Neural crest cell (in vitro differentiated cells): ENCODE measurements around the gene SLC17A9. TPM values are rescaled to one million over a fixed set of nuclear protein-coding genes. Genes with fewer than 3 reads are reported as not detected.

Experiments used
- DNase-seq: peaks from one replicate; pipeline ENCODE4 v3.0.0; 2021; ENCODE audit warnings: low read depth, mixed read lengths, low spot score
- H3K27ac Mint-ChIP-seq: one replicate; pipeline ENCODE4 v1.8.0; 2021; ENCODE audit warnings: mild to moderate bottlenecking, mixed read lengths; ENCODE audit not compliant: unreplicated experiment
- H3K27me3 Mint-ChIP-seq: 2 replicates; pipeline ENCODE4 v1.8.0; 2021; ENCODE audit warnings: low read depth, mild to moderate bottlenecking, mixed read lengths
- H3K36me3 Mint-ChIP-seq: 2 replicates; pipeline ENCODE4 v1.8.0; 2021; ENCODE audit warnings: low read depth, mild to moderate bottlenecking, mixed read lengths
- H3K4me1 Mint-ChIP-seq: 2 replicates; pipeline ENCODE4 v1.8.0; 2021; ENCODE audit warnings: mixed read lengths
- H3K4me3 Mint-ChIP-seq: one replicate; pipeline ENCODE4 v1.8.0; 2021; ENCODE audit warnings: mild to moderate bottlenecking, mixed read lengths
- H3K9me3 Mint-ChIP-seq: 2 replicates; pipeline ENCODE4 v1.8.0; 2021; ENCODE audit warnings: mixed read lengths
- total RNA-seq: library from RNA; stranded (reverse); gene quantifications from 2 replicates; pipeline ENCODE4 v1.2.1, GENCODE V29; 2021
- TF ChIP-seq, protein P1 (sequence below): fragments of 200-600 bp; sonication (generic); conservative IDR thresholded peaks from 2 replicates; pipeline ENCODE4 v1.5.0; 2021; ENCODE audit warnings: antibody characterized with exemption, mild to moderate bottlenecking

Gene SLC17A9
- total RNA-seq, 1 donor from 2014 or later, result 1.2 TPM

DNA sequence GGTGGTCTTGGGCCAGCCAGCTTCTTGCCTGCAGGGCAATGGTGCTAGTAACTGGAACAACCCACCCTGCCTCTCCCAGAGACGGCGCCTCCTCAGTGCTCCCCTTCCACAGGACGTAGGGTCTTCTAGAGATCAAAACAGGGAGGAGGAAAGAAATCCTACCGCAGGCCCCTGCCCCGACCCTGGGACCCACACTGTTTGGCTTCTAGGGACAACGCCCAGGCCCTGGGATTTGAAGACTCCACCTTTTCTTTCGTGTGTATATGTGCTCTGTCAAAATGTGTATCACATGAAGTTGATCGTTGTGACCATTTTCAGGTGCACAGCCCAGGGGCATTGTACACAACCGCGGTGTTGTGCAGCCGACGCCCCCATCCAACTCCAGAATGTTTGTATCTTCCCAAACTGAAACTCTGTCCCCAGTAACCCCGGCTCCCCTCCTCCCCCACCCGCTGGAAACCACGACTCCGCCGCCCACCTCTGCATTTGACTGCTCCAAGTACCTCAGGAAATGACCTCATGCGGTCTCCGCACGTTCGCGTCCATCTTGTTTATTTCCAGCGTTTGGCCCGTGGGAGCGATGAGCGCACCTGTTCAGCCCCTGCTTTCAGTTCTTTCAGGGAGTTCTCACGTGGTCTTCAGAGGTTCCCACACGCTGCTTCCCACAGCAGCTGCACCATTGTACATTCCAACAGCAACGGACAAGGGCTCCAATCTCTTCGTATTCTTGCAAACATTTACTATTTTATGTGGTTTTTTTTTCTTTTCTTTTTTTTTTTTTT, 57.7 kb downstream of the SLC17A9 start:
- Mint-ChIP-seq H3K4me3 (no peak overlapping the region), H3K27ac (no peak overlapping the region), H3K27me3 (peaks cover 74% of the 10 kb centered on the region), H3K36me3 (peaks cover 10% of the 10 kb centered on the region), H3K4me1 (peaks cover 18% of the 10 kb centered on the region), H3K9me3 (peaks cover 9% of the 10 kb centered on the region)
- TF ChIP-seq, protein P1, sequence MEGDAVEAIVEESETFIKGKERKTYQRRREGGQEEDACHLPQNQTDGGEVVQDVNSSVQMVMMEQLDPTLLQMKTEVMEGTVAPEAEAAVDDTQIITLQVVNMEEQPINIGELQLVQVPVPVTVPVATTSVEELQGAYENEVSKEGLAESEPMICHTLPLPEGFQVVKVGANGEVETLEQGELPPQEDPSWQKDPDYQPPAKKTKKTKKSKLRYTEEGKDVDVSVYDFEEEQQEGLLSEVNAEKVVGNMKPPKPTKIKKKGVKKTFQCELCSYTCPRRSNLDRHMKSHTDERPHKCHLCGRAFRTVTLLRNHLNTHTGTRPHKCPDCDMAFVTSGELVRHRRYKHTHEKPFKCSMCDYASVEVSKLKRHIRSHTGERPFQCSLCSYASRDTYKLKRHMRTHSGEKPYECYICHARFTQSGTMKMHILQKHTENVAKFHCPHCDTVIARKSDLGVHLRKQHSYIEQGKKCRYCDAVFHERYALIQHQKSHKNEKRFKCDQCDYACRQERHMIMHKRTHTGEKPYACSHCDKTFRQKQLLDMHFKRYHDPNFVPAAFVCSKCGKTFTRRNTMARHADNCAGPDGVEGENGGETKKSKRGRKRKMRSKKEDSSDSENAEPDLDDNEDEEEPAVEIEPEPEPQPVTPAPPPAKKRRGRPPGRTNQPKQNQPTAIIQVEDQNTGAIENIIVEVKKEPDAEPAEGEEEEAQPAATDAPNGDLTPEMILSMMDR, result no peak
- DNase-seq, result no peak

DNA sequence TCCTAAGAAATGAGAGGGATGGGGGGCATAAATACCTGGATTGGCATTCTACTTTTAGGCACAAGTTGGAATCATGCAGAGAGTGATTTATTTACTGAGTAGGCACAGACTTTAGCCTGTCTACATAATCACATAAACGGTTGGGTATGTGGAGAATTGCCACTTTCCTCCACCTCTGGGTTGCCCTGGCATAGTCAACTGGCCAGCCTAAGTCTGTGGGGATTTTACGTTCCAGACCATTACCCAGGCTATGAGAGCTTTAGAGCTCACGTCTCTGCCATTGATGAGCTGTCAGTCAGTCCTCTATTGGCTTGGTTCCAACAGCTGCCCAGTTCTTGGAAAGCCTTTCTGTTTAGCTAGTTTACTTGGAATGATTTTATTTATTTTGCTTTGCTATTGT, 59.3 kb downstream of the SLC17A9 start:
- Mint-ChIP-seq H3K4me1 (peaks cover 27% of the 10 kb centered on the region), H3K4me3 (no peak overlapping the region), H3K9me3 (peaks cover 9% of the 10 kb centered on the region), H3K27me3 (peaks cover 66% of the 10 kb centered on the region), H3K36me3 (peaks cover 10% of the 10 kb centered on the region), H3K27ac (no peak overlapping the region)
- DNase-seq, result no peak
- TF ChIP-seq, protein P1, result no peak

DNA sequence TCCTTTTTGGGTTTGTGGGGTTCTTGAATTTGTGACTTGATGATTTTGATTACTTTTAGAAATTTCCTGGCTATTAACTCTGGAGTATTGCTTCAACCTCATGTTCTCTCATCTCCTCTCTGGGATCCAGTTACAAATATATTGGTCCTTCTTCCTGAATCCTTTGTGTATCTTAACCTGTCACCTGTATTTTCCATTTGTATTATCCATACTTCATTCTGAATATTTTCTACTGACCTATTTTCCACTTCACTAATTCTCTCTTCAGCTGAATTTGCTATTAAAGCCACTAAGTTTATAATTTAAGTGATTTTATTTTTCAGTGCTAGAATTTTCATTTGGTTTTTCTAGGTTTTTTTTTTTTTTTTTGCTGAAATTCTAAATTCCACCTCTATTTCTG, 60.7 kb downstream of the SLC17A9 start:
- peaks cover 9% of the 10 kb centered on the region for H3K9me3 Mint-ChIP-seq
- H3K27ac Mint-ChIP-seq, result no peak overlapping the region
- TF ChIP-seq, protein P1, result no peak
- H3K36me3 Mint-ChIP-seq, result peaks cover 10% of the 10 kb centered on the region
- peaks cover 27% of the 10 kb centered on the region for H3K4me1 Mint-ChIP-seq
- H3K27me3 Mint-ChIP-seq, result peaks cover 52% of the 10 kb centered on the region
- no peak overlapping the region for H3K4me3 Mint-ChIP-seq
- DNase-seq, result no peak

DNA sequence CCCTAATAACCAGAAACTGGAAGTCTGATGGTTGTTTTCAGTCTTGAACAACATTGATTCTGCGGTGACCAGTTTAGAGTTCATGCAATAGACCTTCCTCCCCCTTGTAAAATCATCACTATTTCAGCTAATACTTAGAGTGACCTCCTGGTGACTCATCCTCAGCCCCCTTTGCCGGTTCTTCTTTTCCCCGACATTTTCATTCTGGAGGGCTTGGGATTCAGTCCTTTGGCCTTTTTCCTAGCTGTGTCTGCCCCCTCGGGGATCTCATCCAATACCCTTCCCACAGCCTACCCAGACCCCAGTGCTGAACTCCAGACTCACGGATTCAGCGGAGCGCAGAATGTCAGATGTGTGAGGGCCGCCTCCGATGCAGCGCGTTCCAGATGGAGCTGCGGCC, 61.8 kb downstream of the SLC17A9 start:
- peaks cover 46% of the 10 kb centered on the region for H3K27me3 Mint-ChIP-seq
- H3K4me3 Mint-ChIP-seq, result peak overlapping the region; percentile 84
- H3K9me3 Mint-ChIP-seq, result peaks cover 9% of the 10 kb centered on the region
- H3K4me1 Mint-ChIP-seq, result peaks cover 34% of the 10 kb centered on the region
- H3K27ac Mint-ChIP-seq, result no peak overlapping the region
- H3K36me3 Mint-ChIP-seq, result peaks cover 10% of the 10 kb centered on the region
- TF ChIP-seq, protein P1, result no peak
- no peak for DNase-seq

DNA sequence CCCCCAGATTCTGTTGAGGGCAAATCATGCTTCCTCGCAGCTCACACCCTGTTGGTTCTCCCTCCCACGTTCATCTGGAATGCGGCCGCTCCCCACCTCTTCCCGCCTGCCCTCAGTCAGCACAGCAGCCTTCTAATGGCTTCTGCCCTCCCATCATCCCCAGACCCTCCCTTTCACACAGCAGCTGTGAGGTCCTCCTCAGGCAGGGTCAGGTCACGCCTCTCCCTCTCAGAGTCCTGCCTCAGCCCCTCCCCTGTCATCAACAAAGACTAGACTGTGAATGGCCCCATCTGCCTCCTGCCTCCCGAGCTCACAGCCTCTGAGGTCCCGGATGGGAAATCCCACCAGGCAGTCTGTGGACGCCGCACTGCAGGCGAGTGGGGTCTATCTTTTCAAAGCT, 62.2 kb downstream of the SLC17A9 start:
- H3K9me3 Mint-ChIP-seq, result peaks cover 9% of the 10 kb centered on the region

More for the DNA sequence above, 62.2 kb downstream of the SLC17A9 start:
- peaks cover 46% of the 10 kb centered on the region for H3K27me3 Mint-ChIP-seq
- H3K4me3 Mint-ChIP-seq, result peak overlapping the region; percentile 84
- H3K4me1 Mint-ChIP-seq, result peaks cover 37% of the 10 kb centered on the region
- peaks cover 10% of the 10 kb centered on the region for H3K36me3 Mint-ChIP-seq
- DNase-seq, result peak; percentile 76
- peak overlapping the region; percentile 88 for H3K27ac Mint-ChIP-seq
- TF ChIP-seq, protein P1, result no peak
